Measurements from ENCODE around the gene SH3PXD2A.

GRCh38 chr10:103600325-103600724 lies 255.1 kb downstream of the SH3PXD2A start:
- no peak for TF ChIP-seq CTCF (IDR thresholded peaks at IDR 0.05 in 2 of 3, conservative IDR thresholded peaks at IDR 0.05 in 1 of 3; ENCODE audit: control insufficient read depth in 2 of 3, extremely low read depth in 1 of 3, insufficient read depth in 1 of 3, low read depth in 3 of 3, low read length in 3 of 3)
- TF ChIP-seq CBFB (IDR thresholded peaks at IDR 0.05; ENCODE audit: low read depth): no peak
- no peak for TF ChIP-seq SPI1 (IDR thresholded peaks at IDR 0.05; ENCODE audit: borderline replicate concordance, insufficient read depth, low read depth, low read length)
- no peak for TF ChIP-seq PBX3 (IDR thresholded peaks at IDR 0.05; ENCODE audit: insufficient replicate concordance, low read depth, low read length)
- no peak for TF ChIP-seq POLR2A (IDR thresholded peaks at IDR 0.05; ENCODE audit: low read depth, low read length)
- no peak for TF ChIP-seq SIN3A (IDR thresholded peaks at IDR 0.05; ENCODE audit: low read depth, low read length)
- no peak for TF ChIP-seq NRF1 (conservative IDR thresholded peaks at IDR 0.05; ENCODE audit: low read depth, low read length)
- no peak for TF ChIP-seq TCF12 (IDR thresholded peaks at IDR 0.05; ENCODE audit: low read depth, low read length)
- TF ChIP-seq MYC (IDR thresholded peaks at IDR 0.05; ENCODE audit: insufficient read depth, insufficient read length, insufficient replicate concordance, low read length, severe bottlenecking): no peak
- no peak for TF ChIP-seq TAF1 (IDR thresholded peaks at IDR 0.05; ENCODE audit: borderline replicate concordance, low read depth, low read length)
- TF ChIP-seq ZNF274 (IDR thresholded peaks at IDR 0.05; ENCODE audit: insufficient read depth, insufficient read length): no peak

Measured in GM12878 (cell line).